Stomach (tissue), 9 donors: ENCODE results near the gene RSRC1. TPM values are rescaled to one million over a fixed set of nuclear protein-coding genes. Genes with fewer than 3 reads are reported as not detected.

Experiments used
- DNase-seq, 2 donors: peaks; one replicate each; pipeline versions ENCODE4 v3.0.0 to v3.0.0-alpha.2; 2013 to 2019
- H3K27ac ChIP-seq, 5 donors: fragments of 200-600 bp in 4 of 5; sonication (generic) in 4 of 5; one replicate each; pipeline ENCODE4 v1.5.1; 2013 to 2019; ENCODE audit warnings: mild to moderate bottlenecking in 1 of 5, moderate library complexity in 1 of 5
- H3K27me3 ChIP-seq, 3 donors: fragments of 200-600 bp; sonication (generic); one replicate each; pipeline ENCODE4 v1.5.1; 2017 to 2019; ENCODE audit warnings: mixed run types in 1 of 3
- H3K36me3 ChIP-seq, 4 donors: fragments of 200-600 bp; sonication (generic); 1 replicate in 3 of 4; 2 replicates in 1 of 4; pipeline ENCODE4 v1.5.1; 2016 to 2019
- H3K4me1 ChIP-seq, 4 donors: fragments of 200-600 bp; sonication (generic); one replicate each; pipeline ENCODE4 v1.5.1; 2016 to 2019
- H3K4me3 ChIP-seq, 4 donors: fragments of 200-600 bp; sonication (generic) in 3 of 4; one replicate each; pipeline ENCODE4 v1.5.1; 2016 to 2019; ENCODE audit warnings: mild to moderate bottlenecking in 1 of 4
- H3K9me3 ChIP-seq, 4 donors: fragments of 200-600 bp; sonication (generic); one replicate each; pipeline ENCODE4 v1.5.1; 2016 to 2019
- CTCF ChIP-seq, 7 experiments: fragments of 450-650 bp in 4 of 7; fragments of 200-600 bp in 3 of 7; sonication (generic) in 3 of 7; IDR thresholded peaks; one replicate each; pipeline ENCODE4 v1.5.1; 2016 to 2019; ENCODE audit warnings: antibody characterized with exemption in 7 of 7, control low read depth in 2 of 7, mild to moderate bottlenecking in 1 of 7
- EP300 ChIP-seq: sonication (generic); formaldehyde crosslinking; IDR thresholded peaks from one replicate; pipeline ENCODE4 v1.6.1; 2017; ENCODE audit warnings: antibody characterized with exemption
- POLR2A ChIP-seq, 4 donors: fragments of 450-650 bp; IDR thresholded peaks; one replicate each; pipeline ENCODE4 v1.6.1; 2016; ENCODE audit warnings: antibody characterized with exemption in 4 of 4, control low read depth in 2 of 4, mild to moderate bottlenecking in 1 of 4, moderate library complexity in 1 of 4
- POLR2AphosphoS5 ChIP-seq, 3 donors: sonication (generic); formaldehyde crosslinking; IDR thresholded peaks; one replicate each; pipeline ENCODE4 v1.6.1; 2016; ENCODE audit warnings: antibody characterized with exemption in 3 of 3
- WGBS, 5 donors: extraction: QIAGEN DNeasy Blood & Tissue Kit in 3 of 5; methylation state at CpG; one replicate each; pipeline versions ENCODE4 v1.1.5 to v1.1.7; 2013 to 2018; 5-methylcytosine and 5-hydroxymethylcytosine counted together
- intact Hi-C: fragments of 100-400 bp; cut with DNase I; formaldehyde crosslinking; loops from one replicate; pipeline ENCODE4 v1.15.1; 2023; ENCODE audit warnings: low total_unique reads
- polyA plus RNA-seq, 3 donors: library from polyadenylated mRNA; stranded (reverse); fragments of 200-250 nt; gene quantifications; one replicate each; pipeline ENCODE4 v1.2.3, GENCODE V29; 2013
- total RNA-seq, 5 donors: library from RNA; depleted of rRNA; stranded (reverse); fragments of >200 nt; gene quantifications; one replicate each; pipeline versions ENCODE4 v1.1.0 to v1.2.3, GENCODE V29; 2014 to 2016
- donor health status: healthy with polysubstance abuse.
- donor health status: Bipolar disorder and iron deficiency.
- donor health status: healthy.

Gene RSRC1
- total and polyA plus RNA-seq, 8 donors = 1.7 to 502 (median 12.0) TPM

- WGBS, 5 donors = 10 to 33% (median 18%) methylated on average over 2 of the region's 2 CpGs
Measured at GRCh38 chr3:158100681-158101080, 9.2 kb upstream of the RSRC1 start.

GRCh38 chr3:158101335-158102241, 8.3 kb upstream of the RSRC1 start:
- intact Hi-C loops = no loop called here
- Histone ChIP-seq H3K27ac (no peak overlapping the region), H3K9me3 (peaks cover 0 to 3% (median 0%) of the 10 kb centered on the region in 4 donors), H3K4me1 (peaks cover 38 to 57% (median 52%) of the 10 kb centered on the region in 4 donors), H3K4me3 (no peak overlapping the region), H3K27me3 (peaks cover 37 to 100% (median 96%) of the 10 kb centered on the region in 3 donors), H3K36me3 (no peaks in the 10 kb centered on the region)
- TF ChIP-seq CTCF (IDR thresholded peaks at IDR 0.05) (no peak), EP300 (no peak), POLR2A (IDR thresholded peaks at IDR 0.05) (no peak), POLR2AphosphoS5 (IDR thresholded peaks at IDR 0.05) (no peak)
- no peak for DNase-seq
- 23 to 33% (median 25%) methylated on average over 14 of the region's 14 CpGs for WGBS, 5 donors

More at GRCh38 chr3:158100681-158101080, 9.2 kb upstream of the RSRC1 start:
- DNase-seq = no peak
- H3K27ac ChIP-seq = no peak overlapping the region
- peaks cover 35 to 100% (median 96%) of the 10 kb centered on the region in 3 donors for H3K27me3 ChIP-seq
- intact Hi-C loops = no loop called here
- H3K4me1 ChIP-seq = peaks cover 29 to 47% (median 43%) of the 10 kb centered on the region in 4 donors
- no peak overlapping the region for H3K4me3 ChIP-seq
- TF ChIP-seq CTCF (IDR thresholded peaks at IDR 0.05) = no peak
- TF ChIP-seq POLR2AphosphoS5 (IDR thresholded peaks at IDR 0.05) = no peak
- no peak for TF ChIP-seq POLR2A (IDR thresholded peaks at IDR 0.05)
- no peak for TF ChIP-seq EP300
- H3K36me3 ChIP-seq = no peaks in the 10 kb centered on the region
- H3K9me3 ChIP-seq = peaks cover 0 to 3% (median 1%) of the 10 kb centered on the region in 4 donors

- intact Hi-C loops = no loop called here
- TF ChIP-seq CTCF (IDR thresholded peaks at IDR 0.05) (no peak), POLR2A (IDR thresholded peaks at IDR 0.05) (no peak), EP300 (no peak), POLR2AphosphoS5 (IDR thresholded peaks at IDR 0.05) (no peak)
- WGBS, 5 donors = 10 to 19% (median 17%) methylated on average over 27 to 28 of the region's 28 CpGs
- peaks cover 0 to 3% (median 0%) of the 10 kb centered on the region in 4 donors for H3K9me3 ChIP-seq
- peak in 1 of 2 donors; percentile 15 for DNase-seq
- H3K4me3 ChIP-seq = peak overlapping the region in 1 of 4 donors; percentile 42
- H3K36me3 ChIP-seq = no peaks in the 10 kb centered on the region
- H3K27ac ChIP-seq = no peak overlapping the region
- H3K4me1 ChIP-seq = peaks cover 44 to 60% (median 55%) of the 10 kb centered on the region in 4 donors
- H3K27me3 ChIP-seq = peaks cover 46 to 100% (median 98%) of the 10 kb centered on the region in 3 donors
Measured at GRCh38 chr3:158102242-158103080, 7.4 kb upstream of the RSRC1 start.
